ENCODE results near the gene PFKL. TPM values are rescaled to one million over a fixed set of nuclear protein-coding genes. Genes with fewer than 3 reads are reported as not detected.

Gene PFKL
- total and polyA plus RNA-seq, 2 donors (not counting 1 experiment from before 2014, with no cell fraction given) = 54.8 to 125 TPM

DNA sequence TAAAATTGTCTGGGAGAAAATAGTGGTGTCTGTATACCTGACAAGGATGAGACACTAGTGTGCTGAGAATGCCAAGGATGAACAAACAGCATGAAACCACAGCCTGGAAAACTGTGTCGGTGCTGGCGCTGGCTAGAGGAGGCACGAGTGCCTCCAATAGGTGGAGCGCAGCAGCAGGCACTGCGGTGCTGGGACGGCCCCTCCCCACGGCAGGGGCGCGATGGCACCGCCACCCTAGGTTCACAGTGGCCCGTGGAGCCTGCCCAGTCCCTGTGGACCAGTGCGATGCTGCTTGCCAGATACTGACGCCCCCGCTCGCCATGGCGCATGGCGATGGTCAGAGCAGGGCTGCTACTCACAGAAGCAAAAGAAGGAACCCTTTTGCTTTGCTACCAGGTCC is 32.5 kb downstream of the PFKL start:
- Histone ChIP-seq H3K36me3 (ENCODE audit: control insufficient read depth, insufficient read depth, low read length) (peaks cover 5% of the 10 kb centered on the region), H3K27me3 (ENCODE audit: control insufficient read depth, insufficient read depth, low read length) (no peaks in the 10 kb centered on the region), H3K79me2 (ENCODE audit: control insufficient read depth, insufficient read depth, low read length) (no peaks in the 10 kb centered on the region), H3K4me2 (ENCODE audit: extremely low read depth, insufficient read depth, low read length) (no peak overlapping the region), H3K4me1 (ENCODE audit: control insufficient read depth, extremely low read depth, insufficient read depth, low read length) (no peaks in the 10 kb centered on the region), H3K4me3 (replicated peaks in 1 of 4; ENCODE audit: control extremely low read depth in 1 of 4, insufficient read depth in 1 of 4, low read depth in 3 of 4, low read length in 4 of 4) (no peak overlapping the region), H2AFZ (ENCODE audit: low read length) (no peak overlapping the region), H4K20me1 (ENCODE audit: control insufficient read depth, extremely low read depth, insufficient read depth, low read length) (no peaks in the 10 kb centered on the region), H3K9me3 (ENCODE audit: control insufficient read depth, insufficient read depth, low read depth, low read length) (no peaks in the 10 kb centered on the region), H3K27ac (ENCODE audit: insufficient read depth, low read length) (no peak overlapping the region), H3K9ac (ENCODE audit: insufficient read depth, low read length) (no peak overlapping the region)
- no peak for DNase-seq (ENCODE audit: low read depth in 2 of 2)
- TF ChIP-seq EZH2 (IDR thresholded peaks at IDR 0.05; ENCODE audit: low read length, missing control alignments) = no peak
- TF ChIP-seq, protein P1, sequence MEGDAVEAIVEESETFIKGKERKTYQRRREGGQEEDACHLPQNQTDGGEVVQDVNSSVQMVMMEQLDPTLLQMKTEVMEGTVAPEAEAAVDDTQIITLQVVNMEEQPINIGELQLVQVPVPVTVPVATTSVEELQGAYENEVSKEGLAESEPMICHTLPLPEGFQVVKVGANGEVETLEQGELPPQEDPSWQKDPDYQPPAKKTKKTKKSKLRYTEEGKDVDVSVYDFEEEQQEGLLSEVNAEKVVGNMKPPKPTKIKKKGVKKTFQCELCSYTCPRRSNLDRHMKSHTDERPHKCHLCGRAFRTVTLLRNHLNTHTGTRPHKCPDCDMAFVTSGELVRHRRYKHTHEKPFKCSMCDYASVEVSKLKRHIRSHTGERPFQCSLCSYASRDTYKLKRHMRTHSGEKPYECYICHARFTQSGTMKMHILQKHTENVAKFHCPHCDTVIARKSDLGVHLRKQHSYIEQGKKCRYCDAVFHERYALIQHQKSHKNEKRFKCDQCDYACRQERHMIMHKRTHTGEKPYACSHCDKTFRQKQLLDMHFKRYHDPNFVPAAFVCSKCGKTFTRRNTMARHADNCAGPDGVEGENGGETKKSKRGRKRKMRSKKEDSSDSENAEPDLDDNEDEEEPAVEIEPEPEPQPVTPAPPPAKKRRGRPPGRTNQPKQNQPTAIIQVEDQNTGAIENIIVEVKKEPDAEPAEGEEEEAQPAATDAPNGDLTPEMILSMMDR (conservative IDR thresholded peaks at IDR 0.05 in 1 of 2, IDR thresholded peaks at IDR 0.05 in 1 of 2; ENCODE audit: low read depth in 1 of 2, low read length in 2 of 2) = no peak

DNA sequence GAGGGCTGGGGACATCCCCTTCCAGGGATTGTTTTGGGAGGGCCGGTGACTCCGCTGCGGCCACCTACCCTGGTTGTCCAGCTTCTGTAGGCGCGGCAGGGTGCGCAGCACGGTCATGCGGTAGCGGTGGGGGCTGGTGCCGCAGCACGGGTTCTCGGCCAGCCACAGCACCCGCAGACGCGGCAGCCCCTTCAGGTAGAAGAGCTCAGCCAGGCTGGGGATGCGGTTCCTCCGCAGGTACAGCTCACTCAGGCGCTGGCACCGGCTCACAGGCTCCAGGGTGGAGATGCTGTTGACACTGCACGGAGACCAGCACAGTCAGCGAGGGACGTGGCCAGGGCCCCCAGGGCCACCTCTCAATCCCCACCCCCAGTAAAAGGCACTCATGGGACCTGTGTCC is 33.1 kb downstream of the PFKL start:
- Histone ChIP-seq H3K79me2 (ENCODE audit: control insufficient read depth, insufficient read depth, low read length) (no peaks in the 10 kb centered on the region), H2AFZ (ENCODE audit: low read length) (no peak overlapping the region), H3K27me3 (ENCODE audit: control insufficient read depth, insufficient read depth, low read length) (no peaks in the 10 kb centered on the region), H3K4me1 (ENCODE audit: control insufficient read depth, extremely low read depth, insufficient read depth, low read length) (peaks cover 1% of the 10 kb centered on the region), H4K20me1 (ENCODE audit: control insufficient read depth, extremely low read depth, insufficient read depth, low read length) (no peaks in the 10 kb centered on the region), H3K4me3 (replicated peaks in 1 of 4; ENCODE audit: control extremely low read depth in 1 of 4, insufficient read depth in 1 of 4, low read depth in 3 of 4, low read length in 4 of 4) (no peak overlapping the region), H3K9ac (ENCODE audit: insufficient read depth, low read length) (no peak overlapping the region), H3K4me2 (ENCODE audit: extremely low read depth, insufficient read depth, low read length) (no peak overlapping the region), H3K9me3 (ENCODE audit: control insufficient read depth, insufficient read depth, low read depth, low read length) (no peaks in the 10 kb centered on the region), H3K36me3 (ENCODE audit: control insufficient read depth, insufficient read depth, low read length) (peaks cover 3% of the 10 kb centered on the region), H3K27ac (ENCODE audit: insufficient read depth, low read length) (no peak overlapping the region)
- DNase-seq (ENCODE audit: low read depth in 2 of 2) = no peak
- no peak for TF ChIP-seq EZH2 (IDR thresholded peaks at IDR 0.05; ENCODE audit: low read length, missing control alignments)
- TF ChIP-seq, protein P1 (conservative IDR thresholded peaks at IDR 0.05 in 1 of 2, IDR thresholded peaks at IDR 0.05 in 1 of 2; ENCODE audit: low read depth in 1 of 2, low read length in 2 of 2) = no peak

DNA sequence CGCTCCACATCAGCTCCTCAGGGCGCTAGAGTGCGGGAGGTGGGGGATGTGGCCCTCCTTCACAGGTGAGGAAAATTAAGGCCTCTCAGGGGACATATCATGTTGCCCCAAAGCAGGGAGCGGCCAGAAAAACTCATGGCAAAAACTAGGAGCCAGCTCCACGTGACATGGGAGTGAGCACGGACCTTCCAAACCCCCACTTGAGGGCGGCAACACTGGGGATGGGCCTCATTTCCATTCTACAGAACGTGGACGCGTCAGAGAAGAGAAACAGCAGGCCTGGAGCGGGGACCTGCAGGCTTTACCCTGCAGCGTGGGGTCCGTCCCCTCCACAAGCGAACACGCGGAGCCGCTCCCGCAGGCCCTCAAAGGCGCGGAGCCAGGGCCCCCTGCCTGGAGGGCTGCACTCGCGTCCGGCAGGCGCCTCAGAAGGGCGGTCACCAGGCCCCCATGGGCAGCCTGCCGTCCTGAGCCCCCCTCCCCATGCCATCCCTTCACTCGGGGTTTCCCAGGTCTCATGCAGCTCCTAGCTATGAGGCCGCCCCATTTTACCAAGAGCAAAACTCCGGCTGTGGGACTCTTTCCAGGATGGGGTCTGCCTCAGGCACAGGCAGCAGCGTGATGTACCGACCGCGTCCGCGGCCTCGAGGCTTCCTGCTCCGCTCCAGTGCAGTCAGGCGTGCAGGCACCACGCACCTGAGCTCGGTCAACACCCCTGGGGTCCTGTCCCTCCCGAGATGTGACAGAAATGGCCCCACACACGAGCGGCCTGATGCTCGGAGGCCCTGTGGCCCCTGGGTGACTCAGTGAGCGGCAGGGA is 33.9 kb downstream of the PFKL start:
- Histone ChIP-seq H3K9ac (ENCODE audit: insufficient read depth, low read length) (no peak overlapping the region), H3K9me3 (ENCODE audit: control insufficient read depth, insufficient read depth, low read depth, low read length) (no peaks in the 10 kb centered on the region), H3K4me3 (replicated peaks in 1 of 4; ENCODE audit: control extremely low read depth in 1 of 4, insufficient read depth in 1 of 4, low read depth in 3 of 4, low read length in 4 of 4) (no peak overlapping the region), H3K27me3 (ENCODE audit: control insufficient read depth, insufficient read depth, low read length) (no peaks in the 10 kb centered on the region), H3K4me2 (ENCODE audit: extremely low read depth, insufficient read depth, low read length) (no peak overlapping the region), H4K20me1 (ENCODE audit: control insufficient read depth, extremely low read depth, insufficient read depth, low read length) (no peaks in the 10 kb centered on the region), H2AFZ (ENCODE audit: low read length) (no peak overlapping the region), H3K79me2 (ENCODE audit: control insufficient read depth, insufficient read depth, low read length) (no peaks in the 10 kb centered on the region), H3K4me1 (ENCODE audit: control insufficient read depth, extremely low read depth, insufficient read depth, low read length) (peaks cover 5% of the 10 kb centered on the region), H3K36me3 (ENCODE audit: control insufficient read depth, insufficient read depth, low read length) (peaks cover 2% of the 10 kb centered on the region), H3K27ac (ENCODE audit: insufficient read depth, low read length) (no peak overlapping the region)
- no peak for DNase-seq (ENCODE audit: low read depth in 2 of 2)
- TF ChIP-seq EZH2 (IDR thresholded peaks at IDR 0.05; ENCODE audit: low read length, missing control alignments) = no peak
- TF ChIP-seq, protein P1 (conservative IDR thresholded peaks at IDR 0.05 in 1 of 2, IDR thresholded peaks at IDR 0.05 in 1 of 2; ENCODE audit: low read depth in 1 of 2, low read length in 2 of 2) = no peak
